ENCODE measurements around the gene TDRD12.
A peak's percentile ranks its signal among the peaks of the same experiment; 100 is the strongest.
"Not testable (repeated sequence)": the region's sequence is repeated elsewhere in the genome, so short reads cannot be mapped to it uniquely, and the experiment has no call there.

Gene TDRD12

DNA sequence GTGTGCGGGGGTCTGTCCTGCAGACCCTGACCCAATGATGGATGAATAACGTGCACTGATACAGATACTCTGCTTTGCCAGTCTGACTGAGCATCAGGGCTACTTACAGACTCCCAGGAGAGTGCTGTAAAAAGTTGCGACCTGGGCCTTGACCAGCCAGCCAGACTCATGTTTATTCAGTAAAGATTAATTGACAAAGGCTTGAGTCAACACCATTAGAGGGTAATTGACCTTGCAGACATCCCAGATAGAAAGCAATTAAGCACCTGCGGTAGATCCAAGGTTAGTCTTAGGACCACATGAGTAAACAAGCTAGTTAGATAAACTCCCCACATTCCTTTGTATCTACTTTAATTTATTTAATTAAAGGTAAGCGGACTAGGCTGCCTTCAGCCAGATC is 17.6 kb upstream of the TDRD12 start:
- in situ Hi-C loops (cut with HindIII; ENCODE audit: low pct_unique_long_range_greater_than_20kb, low sequenced_read_pairs): no loop called here
- peak in 1 of 2 experiments; percentile 71 for DNase-seq (ENCODE audit: low read depth in 1 of 2, low spot score in 1 of 2)
- peak; percentile 53; the same call in 1 of the 2 replicates for TF ChIP-seq JUND (IDR thresholded peaks at IDR 0.05; ENCODE audit: low read depth)

GRCh38 chr19:32704006-32704405 is 15.6 kb upstream of the TDRD12 start:
- in situ Hi-C loops (cut with HindIII; ENCODE audit: low pct_unique_long_range_greater_than_20kb, low sequenced_read_pairs); DNase-seq (ENCODE audit: low read depth in 1 of 2, low spot score in 1 of 2): not testable (repeated sequence)

DNA sequence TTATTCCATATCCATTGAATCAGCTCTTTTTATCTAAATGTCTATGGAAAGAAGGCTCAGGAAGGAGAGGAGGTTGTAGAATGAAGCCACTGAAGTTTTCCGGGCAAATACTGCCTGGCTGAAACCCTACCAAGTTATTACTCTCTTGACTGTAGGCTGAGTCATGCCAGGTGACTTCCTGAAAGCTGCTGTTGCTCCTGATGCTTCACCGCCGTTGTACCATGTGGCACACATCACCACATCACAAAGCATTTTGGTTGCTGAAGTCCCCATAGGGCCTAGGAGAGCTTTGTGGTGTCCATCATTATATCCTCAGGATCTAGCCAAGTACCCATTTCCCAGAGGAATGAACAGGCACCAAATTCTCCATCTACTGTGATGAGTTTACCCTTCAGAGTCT is 11.1 kb upstream of the TDRD12 start:
- DNase-seq (ENCODE audit: low read depth in 1 of 2, low spot score in 1 of 2): no peak
- TF ChIP-seq JUND (IDR thresholded peaks at IDR 0.05; ENCODE audit: low read depth): no peak
- in situ Hi-C loops (cut with HindIII; ENCODE audit: low pct_unique_long_range_greater_than_20kb, low sequenced_read_pairs): no loop called here

GRCh38 chr19:32709032-32709431 is 10.5 kb upstream of the TDRD12 start:
- in situ Hi-C loops (cut with HindIII; ENCODE audit: low pct_unique_long_range_greater_than_20kb, low sequenced_read_pairs): no loop called here
- no peak for DNase-seq (ENCODE audit: low read depth in 1 of 2, low spot score in 1 of 2)
- TF ChIP-seq JUND (IDR thresholded peaks at IDR 0.05; ENCODE audit: low read depth): no peak

DNA sequence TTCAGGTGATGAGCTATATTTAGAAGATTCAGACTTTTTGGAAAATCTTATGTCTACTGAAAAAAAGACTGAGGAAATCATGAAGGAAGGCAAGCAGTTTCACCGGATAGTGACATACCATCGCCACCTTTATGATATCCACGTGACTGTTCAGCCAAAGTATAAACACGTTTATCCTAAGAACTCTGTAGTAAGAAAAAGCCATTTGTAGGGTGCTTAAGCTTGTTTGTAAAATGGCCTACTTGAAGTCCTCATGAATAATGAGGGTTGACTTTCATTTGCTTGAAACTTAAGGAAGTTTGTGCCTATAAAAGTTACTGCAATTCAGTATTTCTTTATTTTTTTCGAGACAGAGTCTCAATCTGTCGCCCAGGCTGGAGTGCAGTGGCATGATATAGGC is 7.8 kb upstream of the TDRD12 start:
- in situ Hi-C loops (cut with HindIII; ENCODE audit: low pct_unique_long_range_greater_than_20kb, low sequenced_read_pairs): no loop called here
- TF ChIP-seq JUND (IDR thresholded peaks at IDR 0.05; ENCODE audit: low read depth): no peak
- DNase-seq (ENCODE audit: low read depth in 1 of 2, low spot score in 1 of 2): no peak

DNA sequence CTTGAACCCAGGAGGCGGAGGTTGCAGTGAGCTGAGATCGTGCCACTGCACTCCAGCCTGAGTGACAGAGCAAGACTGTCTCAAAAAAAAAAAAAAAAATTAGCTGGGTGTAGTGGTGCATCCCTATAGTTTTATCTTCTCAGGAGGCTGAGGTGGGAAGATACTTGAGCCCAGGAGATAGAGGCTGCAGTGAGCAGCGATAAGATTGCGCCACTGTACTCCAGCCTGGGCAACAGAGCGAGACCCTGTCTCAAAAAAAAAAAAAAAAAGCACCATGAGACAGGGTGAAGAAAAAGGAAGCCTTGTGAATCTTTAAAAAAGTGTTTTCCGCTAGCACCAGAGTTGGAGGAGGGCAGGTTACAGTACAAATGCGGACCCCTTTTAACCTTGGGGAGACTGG is 3.4 kb upstream of the TDRD12 start:
- in situ Hi-C loops (cut with HindIII; ENCODE audit: low pct_unique_long_range_greater_than_20kb, low sequenced_read_pairs); DNase-seq (ENCODE audit: low read depth in 1 of 2, low spot score in 1 of 2): not testable (repeated sequence)

- TF ChIP-seq JUND (IDR thresholded peaks at IDR 0.05; ENCODE audit: low read depth): no peak
- no peak for DNase-seq (ENCODE audit: low read depth in 1 of 2, low spot score in 1 of 2)
- in situ Hi-C loops (cut with HindIII; ENCODE audit: low pct_unique_long_range_greater_than_20kb, low sequenced_read_pairs): no loop called here
Observed at GRCh38 chr19:32717496-32717895, 2.1 kb upstream of the TDRD12 start.

- DNase-seq (ENCODE audit: low read depth in 1 of 2, low spot score in 1 of 2): peak; percentile 84 to 92
- in situ Hi-C loops (cut with HindIII; ENCODE audit: low pct_unique_long_range_greater_than_20kb, low sequenced_read_pairs): no loop called here
- TF ChIP-seq JUND (IDR thresholded peaks at IDR 0.05; ENCODE audit: low read depth): 0 out of 2 replicates have a peak, but pooled peaks have one; percentile 48
Observed at GRCh38 chr19:32718286-32718685, 1.3 kb upstream of the TDRD12 start.

DNA sequence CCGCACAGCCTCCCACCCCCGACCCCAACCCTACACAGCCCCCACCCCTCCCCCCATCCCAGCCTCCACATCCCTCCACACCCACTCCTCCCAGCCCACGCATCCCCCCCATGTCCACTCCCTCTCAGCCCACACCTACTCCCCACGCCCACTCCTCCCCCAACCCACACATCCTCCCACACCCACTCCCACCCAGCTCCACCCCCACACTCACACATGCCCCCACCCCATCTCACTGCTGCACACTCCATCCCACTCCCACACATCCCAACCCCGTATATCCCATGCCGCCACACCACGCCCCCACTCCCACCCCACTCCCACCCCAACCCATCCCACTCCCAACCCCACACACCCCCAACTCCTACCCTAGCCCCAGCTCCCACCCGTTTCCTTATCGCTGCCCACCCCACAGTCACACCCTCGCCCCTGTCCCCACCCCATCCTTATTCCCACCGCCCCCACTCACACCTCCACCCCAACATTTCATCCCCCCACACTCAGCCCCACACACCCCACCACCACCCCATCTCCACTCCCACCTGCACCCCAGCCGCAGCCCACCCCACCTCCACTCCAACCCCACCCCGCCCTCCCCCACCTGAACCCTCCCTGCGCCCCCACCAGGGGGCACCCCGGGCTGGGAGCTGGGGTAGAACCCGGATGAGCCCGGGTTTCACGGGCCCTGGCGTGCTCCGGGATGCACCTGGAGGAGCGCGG is 809 bp downstream of the TDRD12 start:
- DNase-seq (ENCODE audit: low read depth in 1 of 2, low spot score in 1 of 2): no peak

DNA sequence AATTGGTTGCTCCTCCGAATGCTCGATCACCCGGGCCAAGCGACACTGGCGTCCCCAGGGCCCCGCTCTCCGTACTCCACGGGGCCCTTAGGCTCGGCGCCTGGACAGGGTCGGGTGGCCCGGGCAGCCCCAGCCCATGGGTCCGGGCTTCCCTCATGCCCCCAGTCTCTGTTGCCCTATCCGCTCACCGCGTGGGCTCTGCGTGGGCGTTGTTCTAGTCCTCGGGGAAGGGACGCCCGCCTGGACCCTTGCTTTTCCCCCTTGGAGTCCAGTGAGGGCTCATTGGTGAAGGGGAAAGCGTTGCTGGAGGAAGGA is 1.3 kb downstream of the TDRD12 start:
- in situ Hi-C loops (cut with HindIII; ENCODE audit: low pct_unique_long_range_greater_than_20kb, low sequenced_read_pairs): no loop called here
- no peak for TF ChIP-seq JUND (IDR thresholded peaks at IDR 0.05; ENCODE audit: low read depth)
- no peak for DNase-seq (ENCODE audit: low read depth in 1 of 2, low spot score in 1 of 2)

More for the DNA sequence above, 809 bp downstream of the TDRD12 start:
- TF ChIP-seq JUND (IDR thresholded peaks at IDR 0.05; ENCODE audit: low read depth): no peak
- in situ Hi-C loops (cut with HindIII; ENCODE audit: low pct_unique_long_range_greater_than_20kb, low sequenced_read_pairs): no loop called here

- in situ Hi-C loops (cut with HindIII; ENCODE audit: low pct_unique_long_range_greater_than_20kb, low sequenced_read_pairs): no loop called here
- no peak for TF ChIP-seq JUND (IDR thresholded peaks at IDR 0.05; ENCODE audit: low read depth)
- no peak for DNase-seq (ENCODE audit: low read depth in 1 of 2, low spot score in 1 of 2)
Observed at GRCh38 chr19:32735936-32736335, 16.4 kb downstream of the TDRD12 start.

DNA sequence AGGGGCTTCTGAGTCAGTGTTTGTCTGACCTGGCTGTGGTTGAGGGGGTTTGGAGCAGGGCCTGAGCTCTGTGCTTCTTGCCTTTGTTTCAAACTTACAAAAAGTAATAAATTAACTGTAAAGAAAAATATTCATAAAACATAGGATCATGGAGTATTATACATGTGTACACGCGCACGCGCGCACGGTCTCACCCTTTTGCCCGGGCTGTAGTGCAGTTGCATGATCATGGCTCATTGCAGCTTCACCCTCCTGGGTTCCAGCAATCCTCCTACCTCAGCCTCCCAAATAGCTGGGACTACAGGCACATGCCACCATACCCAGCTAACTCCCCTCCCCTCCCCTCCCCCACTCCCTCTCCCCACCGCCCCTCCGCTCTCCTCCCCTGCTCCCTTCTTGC is 23.5 kb downstream of the TDRD12 start:
- no peak for DNase-seq (ENCODE audit: low read depth in 1 of 2, low spot score in 1 of 2)
- TF ChIP-seq JUND (IDR thresholded peaks at IDR 0.05; ENCODE audit: low read depth): no peak
- in situ Hi-C loops (cut with HindIII; ENCODE audit: low pct_unique_long_range_greater_than_20kb, low sequenced_read_pairs): no loop called here

DNA sequence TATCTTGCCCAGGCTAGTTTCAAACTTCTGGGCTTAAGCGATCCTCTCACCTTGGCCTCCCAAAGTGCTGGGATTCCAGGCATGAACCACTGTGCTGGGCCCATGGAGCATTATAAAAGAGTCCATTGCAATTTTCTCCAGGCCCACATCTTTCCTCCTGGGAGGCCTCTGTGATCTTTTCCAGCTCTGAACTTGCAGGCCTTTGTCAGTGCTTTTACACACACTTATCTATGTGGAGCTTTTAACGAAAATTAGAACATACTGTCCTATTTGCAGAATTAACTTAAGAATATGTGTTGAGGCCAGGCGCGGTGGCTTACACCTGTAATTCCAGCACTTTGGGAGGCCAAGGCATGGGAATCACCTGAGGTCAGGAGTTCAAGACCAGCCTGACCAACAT is 23.9 kb downstream of the TDRD12 start:
- no peak for TF ChIP-seq JUND (IDR thresholded peaks at IDR 0.05; ENCODE audit: low read depth)
- DNase-seq (ENCODE audit: low read depth in 1 of 2, low spot score in 1 of 2): no peak
- in situ Hi-C loops (cut with HindIII; ENCODE audit: low pct_unique_long_range_greater_than_20kb, low sequenced_read_pairs): no loop called here

All from T47D (cell line).